HG02763 (cell line): ENCODE data around the gene MRPL58.

Experiments used
- ATAC-seq: cut with Tn5 transposase; IDR thresholded peaks from one replicate; pipeline ENCODE4 v1.9.1; 2021; ENCODE audit warnings: mild to moderate bottlenecking, moderate library complexity; ENCODE audit not compliant: unreplicated experiment

The MRPL58 gene

DNA sequence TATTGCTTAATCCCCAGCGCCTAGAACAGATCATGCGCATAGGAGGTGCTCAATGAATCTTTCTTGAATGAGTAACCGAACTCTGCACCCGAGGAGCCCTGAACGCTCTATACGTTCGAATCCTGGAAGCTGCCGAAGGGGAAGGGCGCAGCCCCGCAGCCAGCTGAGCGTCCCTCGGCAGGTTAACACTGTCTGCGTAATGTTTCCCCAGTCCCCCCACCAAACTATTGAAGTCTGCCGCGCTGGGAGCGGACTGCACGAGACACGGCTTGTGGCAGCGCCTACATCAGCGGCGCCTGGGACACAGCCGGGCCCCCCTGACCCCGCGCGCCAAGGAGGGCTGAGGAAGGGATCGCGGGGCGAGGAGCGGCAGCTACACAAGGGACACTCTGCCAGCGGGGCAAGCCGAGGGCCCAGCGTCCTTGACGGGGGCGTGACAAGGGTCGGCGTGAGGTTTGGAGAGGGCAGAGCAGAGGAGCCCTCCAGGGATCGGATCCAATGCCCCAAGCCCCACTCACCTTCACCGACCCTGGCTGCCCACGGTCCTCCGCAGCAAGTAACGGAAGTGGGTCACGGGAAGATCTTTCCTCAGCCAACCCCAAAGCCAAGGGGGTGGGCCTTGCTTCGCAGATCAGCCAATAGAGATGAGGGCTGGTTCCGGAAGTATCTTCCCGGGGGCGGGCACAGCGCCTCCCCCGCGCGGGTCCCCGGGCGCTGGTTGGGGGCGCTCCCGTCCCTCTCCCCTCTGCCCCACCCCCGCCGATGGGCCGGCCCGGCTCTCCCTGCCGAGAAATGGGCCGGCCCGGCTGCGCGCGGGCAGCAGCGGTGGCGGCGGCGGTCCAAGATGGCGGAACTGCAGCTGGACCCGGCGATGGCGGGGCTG lies 34.2 kb downstream of the MRPL58 start, which contains the start of the genes ATP5PD and KCTD2:
TSS of gene ATP5PD (minus strand) at position 563 of the 883 bp plus-strand sequence. CDS start 4,319 bp downstream, outside the sequence.
TSS of gene KCTD2 (plus strand) at position 819 of the 883 bp plus-strand sequence. CDS start at position 845, 26 bp downstream.
- peak; percentile 93 for ATAC-seq

DNA sequence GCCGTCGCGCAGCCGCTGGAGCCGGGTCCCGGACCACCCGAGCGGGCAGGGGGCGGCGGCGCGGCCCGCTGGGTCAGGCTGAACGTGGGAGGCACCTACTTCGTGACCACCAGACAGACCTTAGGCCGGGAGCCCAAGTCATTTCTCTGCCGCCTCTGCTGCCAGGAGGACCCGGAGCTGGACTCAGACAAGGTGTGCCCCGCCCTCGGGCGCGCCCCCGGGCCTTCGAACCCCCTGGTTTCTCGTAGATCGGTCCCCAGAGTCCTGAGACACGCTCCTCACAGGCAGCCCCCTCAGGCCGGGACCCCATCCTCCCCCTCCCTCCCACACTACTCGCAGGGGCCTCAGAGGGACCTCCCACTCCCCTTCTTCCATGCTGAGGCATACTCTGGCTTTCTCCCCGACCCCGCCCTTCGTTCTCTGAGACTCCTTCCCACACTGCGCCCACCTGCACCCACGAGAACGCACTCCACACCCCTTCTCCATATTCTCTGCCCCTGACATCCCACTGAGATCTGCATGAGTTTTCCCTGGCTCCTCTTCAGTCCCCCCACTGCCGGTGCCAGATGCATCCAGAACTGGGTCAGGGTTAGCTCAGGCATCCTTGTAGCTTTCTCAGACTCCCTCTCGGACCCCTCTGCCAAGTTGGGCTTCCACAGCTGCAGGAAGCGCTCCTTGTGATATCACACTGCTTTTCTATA lies 35.1 kb downstream of the MRPL58 start:
- ATAC-seq, result peak; percentile 13

- no peak for ATAC-seq
Measured at GRCh38 chr17:75048249-75048878, 35.9 kb downstream of the MRPL58 start.

GRCh38 chr17:75049057-75049456 lies 36.6 kb downstream of the MRPL58 start:
- no peak for ATAC-seq

- no peak for ATAC-seq
Measured at GRCh38 chr17:75049706-75050105, 37.2 kb downstream of the MRPL58 start.

GRCh38 chr17:75051941-75052340 lies 39.5 kb downstream of the MRPL58 start:
- no peak for ATAC-seq

DNA sequence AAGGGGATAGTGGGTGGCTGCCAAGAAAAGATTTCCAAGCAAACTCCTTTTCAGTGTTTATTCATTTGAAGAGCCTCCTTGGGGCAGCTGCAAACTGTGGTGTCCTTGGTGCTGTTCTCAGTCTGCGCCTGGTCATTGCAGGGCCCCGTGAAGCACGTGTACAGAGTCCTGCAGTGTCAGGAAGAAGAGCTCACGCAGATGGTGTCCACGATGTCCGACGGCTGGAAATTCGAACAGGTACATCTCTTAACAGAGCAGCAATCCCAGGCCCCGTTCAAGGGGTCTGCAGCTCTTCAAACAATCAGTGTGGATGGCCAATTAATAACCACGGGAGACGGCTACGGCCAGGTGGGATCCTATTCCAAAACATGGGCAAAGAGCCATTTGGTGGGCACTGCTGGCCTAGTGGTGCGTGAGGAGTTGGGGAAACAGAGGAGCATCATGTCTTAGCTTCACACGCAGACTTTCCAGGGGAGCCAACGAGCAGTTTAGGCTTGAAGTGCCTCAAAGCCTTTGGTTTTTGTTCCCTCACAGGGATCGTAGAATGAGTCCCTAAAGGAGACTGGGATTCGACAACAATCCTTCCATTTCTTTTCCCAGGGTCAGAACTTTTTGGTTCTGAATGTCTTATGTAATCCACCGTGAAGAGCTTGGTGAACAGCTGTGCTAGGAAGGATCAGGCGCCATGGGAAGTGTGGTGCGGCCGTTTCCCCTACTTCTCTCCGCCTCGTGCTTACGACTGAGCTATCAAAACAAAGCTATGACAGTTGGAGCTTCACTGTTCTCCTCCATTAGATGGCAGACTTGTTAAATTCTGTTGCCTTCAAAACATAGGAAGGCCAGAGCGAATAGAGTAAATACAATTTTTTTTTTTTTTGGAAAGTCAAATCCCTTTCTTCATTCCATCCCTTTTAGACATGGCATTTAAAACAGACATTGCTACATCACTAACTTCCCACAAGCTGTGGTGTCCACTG lies 47.2 kb downstream of the MRPL58 start:
- ATAC-seq, result no peak

GRCh38 chr17:75060434-75061054 lies 48.1 kb downstream of the MRPL58 start:
- ATAC-seq, result no peak

DNA sequence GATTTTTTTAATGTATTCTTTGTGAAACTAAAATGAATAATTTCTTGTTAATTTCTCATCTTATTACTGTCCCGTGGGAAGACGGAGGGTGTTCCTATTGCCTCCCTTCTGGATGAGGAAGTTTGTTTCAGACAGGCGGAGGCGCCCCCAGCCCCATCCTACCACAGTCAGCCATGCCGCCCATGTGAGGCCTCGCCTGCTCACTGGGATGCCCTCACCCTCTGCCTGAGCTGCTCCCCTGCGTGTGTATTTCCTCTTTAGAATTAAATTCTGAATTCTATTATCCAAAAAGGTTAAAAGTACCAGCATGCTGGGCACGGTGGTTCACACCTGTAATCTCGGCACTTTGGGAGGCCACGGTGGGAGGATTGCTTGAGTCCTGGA lies 48.6 kb downstream of the MRPL58 start:
- no peak for ATAC-seq

- no peak for ATAC-seq
Measured at GRCh38 chr17:75061618-75062017, 49.1 kb downstream of the MRPL58 start.

- ATAC-seq, result no peak
Measured at GRCh38 chr17:75063201-75063600, 50.7 kb downstream of the MRPL58 start.

DNA sequence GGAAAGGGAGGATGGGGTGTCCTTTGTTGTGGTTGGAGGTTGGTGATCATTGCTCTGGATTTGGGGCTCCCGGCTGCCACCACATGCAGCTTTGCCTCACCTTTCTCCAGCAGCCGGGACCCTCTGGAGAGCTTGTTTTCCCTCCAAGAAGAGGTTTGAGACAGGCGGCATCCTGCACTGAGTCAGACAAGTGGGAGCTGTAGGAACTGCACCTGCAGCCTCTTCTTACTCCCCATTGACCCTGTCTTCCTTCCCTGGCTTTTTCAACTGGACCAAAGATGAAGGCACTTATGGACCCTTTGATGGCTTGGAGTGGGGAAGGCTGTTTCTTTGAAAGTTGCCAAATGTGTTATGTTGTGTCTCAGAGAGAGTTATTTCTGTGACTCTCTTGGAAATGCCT lies 51.2 kb downstream of the MRPL58 start:
- ATAC-seq, result no peak

DNA sequence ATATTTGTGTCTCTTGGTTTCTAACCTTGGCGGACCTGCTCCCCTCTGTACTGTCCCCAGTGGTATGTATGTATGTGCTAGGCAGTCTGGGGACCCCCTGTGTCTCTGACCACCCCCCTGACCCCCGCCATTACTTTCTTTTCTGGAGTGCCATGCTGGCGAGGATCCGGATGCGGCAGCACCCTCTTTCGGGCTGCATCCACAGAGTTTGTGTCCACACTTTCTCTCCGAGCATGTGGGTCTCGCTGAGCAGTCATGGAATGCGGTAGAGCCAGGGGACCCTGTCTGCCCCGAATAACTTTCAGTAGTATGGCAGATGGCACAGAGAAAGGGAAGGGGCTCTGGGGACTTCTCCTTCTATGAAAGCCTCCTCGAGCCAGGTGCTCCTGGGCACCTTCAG lies 51.6 kb downstream of the MRPL58 start:
- ATAC-seq, result no peak

- no peak for ATAC-seq
Measured at GRCh38 chr17:75064460-75064859, 52.0 kb downstream of the MRPL58 start.

GRCh38 chr17:75064867-75065561 lies 52.5 kb downstream of the MRPL58 start:
- ATAC-seq, result no peak

DNA sequence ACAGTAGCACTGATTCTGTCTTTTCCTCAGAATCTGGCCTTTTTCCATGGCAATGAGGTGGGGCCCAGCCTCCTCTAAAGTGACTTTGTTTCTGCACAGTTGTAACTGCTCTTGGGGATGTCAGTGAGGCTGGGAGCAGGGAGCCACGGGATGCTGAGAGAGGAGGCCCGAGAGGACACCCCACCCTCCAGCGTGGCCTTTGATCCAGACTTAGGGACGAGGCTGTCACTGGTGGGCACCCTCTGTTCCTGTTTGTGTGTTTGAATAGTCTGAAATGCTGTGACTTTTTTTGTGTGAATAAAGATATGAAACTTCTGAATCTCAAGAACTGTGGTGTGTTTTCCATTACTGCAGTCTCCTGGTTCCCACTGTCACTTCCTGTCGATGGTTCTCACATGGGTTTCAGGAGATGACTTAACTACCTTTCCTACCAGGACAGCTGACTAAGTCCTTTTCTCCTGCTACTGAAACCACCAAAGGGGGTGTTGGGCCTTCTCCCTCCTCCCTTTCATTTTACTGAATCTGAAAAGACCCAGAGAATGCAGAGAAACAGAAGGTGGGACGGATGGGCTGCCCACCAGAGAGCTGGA lies 53.2 kb downstream of the MRPL58 start:
- ATAC-seq, result no peak

DNA sequence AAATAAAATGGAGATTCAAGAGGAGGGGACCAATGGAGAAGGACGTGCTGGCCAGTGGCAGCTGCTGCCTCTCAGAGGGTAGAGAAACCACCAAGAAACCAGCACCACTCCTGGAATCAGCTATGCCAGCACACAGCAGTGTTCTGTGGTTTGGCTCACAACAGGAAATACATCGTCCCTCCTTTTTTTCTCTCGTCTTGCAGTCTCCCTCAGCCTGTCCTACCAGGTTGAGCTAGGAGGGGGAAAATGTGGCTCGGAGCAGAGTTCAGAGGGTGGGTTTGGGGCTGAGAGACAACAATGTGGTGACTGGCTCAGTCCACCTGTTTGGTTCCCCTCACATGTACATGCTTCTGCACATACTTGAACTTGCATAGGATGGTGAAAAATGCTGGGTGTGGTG lies 55.4 kb downstream of the MRPL58 start:
- no peak for ATAC-seq

- no peak for ATAC-seq
Measured at GRCh38 chr17:75068750-75069149, 56.3 kb downstream of the MRPL58 start.

- no peak for ATAC-seq
Measured at GRCh38 chr17:75069783-75070182, 57.3 kb downstream of the MRPL58 start.
